ENCODE results near the gene LHX1.

LHX1 gene

GRCh38 chr17:36937001-36937958, at the start of gene LHX1:
LHX1 (plus strand) TSS chr17:36937475; CDS start chr17:36938198, 723 bp downstream.
- DNase-seq (ENCODE audit: low read depth), result no peak

- no peak for DNase-seq (ENCODE audit: low read depth)
Observed at GRCh38 chr17:36888236-36888951, 48.9 kb upstream of the LHX1 start.

- no peak for DNase-seq (ENCODE audit: low read depth)
Observed at GRCh38 chr17:36889770-36890349, 47.4 kb upstream of the LHX1 start.

GRCh38 chr17:36890398-36891168, 46.7 kb upstream of the LHX1 start:
- no peak for DNase-seq (ENCODE audit: low read depth)

- DNase-seq (ENCODE audit: low read depth), result no peak
Observed at GRCh38 chr17:36892112-36892838, 45.0 kb upstream of the LHX1 start.

GRCh38 chr17:36894177-36894576, 43.1 kb upstream of the LHX1 start:
- DNase-seq (ENCODE audit: low read depth), result no peak

GRCh38 chr17:36894925-36895324, 42.4 kb upstream of the LHX1 start:
- DNase-seq (ENCODE audit: low read depth), result no peak

GRCh38 chr17:36899250-36900159, 37.8 kb upstream of the LHX1 start:
- no peak for DNase-seq (ENCODE audit: low read depth)

- no peak for DNase-seq (ENCODE audit: low read depth)
Observed at GRCh38 chr17:36900160-36900512, 37.1 kb upstream of the LHX1 start.

- DNase-seq (ENCODE audit: low read depth), result peak; percentile 15
Observed at GRCh38 chr17:36901506-36901905, 35.8 kb upstream of the LHX1 start.

GRCh38 chr17:36907407-36907806, 29.9 kb upstream of the LHX1 start:
- DNase-seq (ENCODE audit: low read depth), result no peak

GRCh38 chr17:36910513-36910912, 26.8 kb upstream of the LHX1 start:
- DNase-seq (ENCODE audit: low read depth), result no peak

GRCh38 chr17:36911001-36911400, 26.3 kb upstream of the LHX1 start:
- DNase-seq (ENCODE audit: low read depth), result no peak

- DNase-seq (ENCODE audit: low read depth), result no peak
Observed at GRCh38 chr17:36913132-36913531, 24.1 kb upstream of the LHX1 start.

- DNase-seq (ENCODE audit: low read depth), result peak; percentile 31
Observed at GRCh38 chr17:36918211-36918691, 19.0 kb upstream of the LHX1 start.

GRCh38 chr17:36919407-36919968, 17.8 kb upstream of the LHX1 start:
- DNase-seq (ENCODE audit: low read depth), result no peak

- DNase-seq (ENCODE audit: low read depth), result no peak
Observed at GRCh38 chr17:36920032-36921005, 17.0 kb upstream of the LHX1 start.

- DNase-seq (ENCODE audit: low read depth), result no peak
Observed at GRCh38 chr17:36921095-36921851, 16.0 kb upstream of the LHX1 start.

All from EH (cell line).